ENCODE data around the gene OR4F16.
"Not testable (repeated sequence)": the region's sequence is repeated elsewhere in the genome, so short reads cannot be mapped to it uniquely, and the experiment has no call there.

OR4F16 gene

GRCh38 chr1:686554-686953 is at the start of gene OR4F16:
Gene OR4F16, minus strand, starts transcription at chr1:686654. Its CDS starts 0 bp downstream, at chr1:686654.
- not testable (repeated sequence) for H3K4me3 ChIP-seq (ENCODE audit: low read length)

GRCh38 chr1:733649-734048 is 47.2 kb upstream of the OR4F16 start:
- H3K4me3 ChIP-seq (ENCODE audit: low read length); DNase-seq (ENCODE audit: low read depth): not testable (repeated sequence)

More at GRCh38 chr1:686554-686953, at the start of gene OR4F16:
- DNase-seq (ENCODE audit: low read depth) = not testable (repeated sequence)

GRCh38 chr1:727040-727439 is 40.6 kb upstream of the OR4F16 start:
- not testable (repeated sequence) for DNase-seq (ENCODE audit: low read depth); H3K4me3 ChIP-seq (ENCODE audit: low read length)

Measured in retinal pigment epithelial cell (primary cell).